Activated CD8-positive, alpha-beta memory T cell treated with anti-CD3 and anti-CD28 coated beads, Interleukin-2, amount 50 U/mL, for 4 hours (primary cell): ENCODE data around the gene FBLL1.
"Not testable (repeated sequence)": the region's sequence is repeated elsewhere in the genome, so short reads cannot be mapped to it uniquely, and the experiment has no call there.

Experiments
- DNase-seq: peaks from one replicate; pipeline ENCODE4 v3.0.0-alpha.2; 2020

The FBLL1 gene

GRCh38 chr5:168528521-168529373, at the start of gene FBLL1:
Gene FBLL1, plus strand, starts transcription at chr5:168529305. Its CDS starts 200 bp downstream, at chr5:168529505.
- peak; percentile 23 for DNase-seq

- no peak for DNase-seq
Measured at GRCh38 chr5:168480601-168481000, 48.5 kb upstream of the FBLL1 start.

- no peak for DNase-seq
Measured at GRCh38 chr5:168481330-168481788, 47.7 kb upstream of the FBLL1 start.

- DNase-seq, result no peak
Measured at GRCh38 chr5:168482361-168482760, 46.7 kb upstream of the FBLL1 start.

GRCh38 chr5:168486136-168486879, 42.8 kb upstream of the FBLL1 start, which contains the start of gene RARS1:
Gene RARS1, plus strand, starts transcription at chr5:168486471. Its CDS starts 28 bp downstream, at chr5:168486499.
- peak; percentile 89 for DNase-seq

GRCh38 chr5:168489059-168489458, 40.0 kb upstream of the FBLL1 start:
- DNase-seq, result no peak

GRCh38 chr5:168494057-168494555, 35.0 kb upstream of the FBLL1 start:
- no peak for DNase-seq

GRCh38 chr5:168502563-168503237, 26.4 kb upstream of the FBLL1 start:
- DNase-seq, result no peak

- no peak for DNase-seq
Measured at GRCh38 chr5:168513861-168514428, 15.2 kb upstream of the FBLL1 start.

GRCh38 chr5:168525856-168526255, 3.2 kb upstream of the FBLL1 start:
- no peak for DNase-seq

GRCh38 chr5:168527756-168528295, 1.3 kb upstream of the FBLL1 start:
- DNase-seq, result no peak

- DNase-seq, result no peak
Measured at GRCh38 chr5:168529374-168530234, 499 bp downstream of the FBLL1 start.

- DNase-seq, result no peak
Measured at GRCh38 chr5:168530621-168531150, 1.6 kb downstream of the FBLL1 start.

- DNase-seq, result no peak
Measured at GRCh38 chr5:168531191-168531590, 2.1 kb downstream of the FBLL1 start.

GRCh38 chr5:168531987-168532864, 3.1 kb downstream of the FBLL1 start:
- DNase-seq, result no peak

- not testable (repeated sequence) for DNase-seq
Measured at GRCh38 chr5:168534351-168534750, 5.2 kb downstream of the FBLL1 start.

- DNase-seq, result no peak
Measured at GRCh38 chr5:168537176-168537575, 8.1 kb downstream of the FBLL1 start.

- no peak for DNase-seq
Measured at GRCh38 chr5:168549554-168549953, 20.4 kb downstream of the FBLL1 start.

- no peak for DNase-seq
Measured at GRCh38 chr5:168550656-168551055, 21.6 kb downstream of the FBLL1 start.

- DNase-seq, result no peak
Measured at GRCh38 chr5:168552146-168552545, 23.0 kb downstream of the FBLL1 start.
